ENCODE measurements around the gene CLDN18.

The CLDN18 gene

GRCh38 chr3:138009476-138010272 lies at the start of gene CLDN18:
Gene CLDN18, plus strand, starts transcription at chr3:138010165. Its CDS starts 61 bp downstream, at chr3:138010226.
- DNase-seq = no peak

- no peak for DNase-seq
Observed at GRCh38 chr3:137962251-137962650, 47.7 kb upstream of the CLDN18 start.

GRCh38 chr3:137963463-137963862 lies 46.5 kb upstream of the CLDN18 start:
- peak in 4 of 56 donors; percentile 2 to 11 (median 6) for DNase-seq

- DNase-seq = peak in 46 of 56 donors; percentile 5 to 79 (median 32)
Observed at GRCh38 chr3:137970914-137971831, 38.8 kb upstream of the CLDN18 start.

GRCh38 chr3:137972396-137972795 lies 37.6 kb upstream of the CLDN18 start:
- no peak for DNase-seq

- DNase-seq = no peak
Observed at GRCh38 chr3:137978328-137978727, 31.6 kb upstream of the CLDN18 start.

GRCh38 chr3:137987723-137988122 lies 22.2 kb upstream of the CLDN18 start:
- DNase-seq = no peak

GRCh38 chr3:137988152-137988551 lies 21.8 kb upstream of the CLDN18 start:
- DNase-seq = no peak

- no peak for DNase-seq
Observed at GRCh38 chr3:137988982-137989381, 21.0 kb upstream of the CLDN18 start.

GRCh38 chr3:137990427-137990826 lies 19.5 kb upstream of the CLDN18 start:
- DNase-seq = no peak

GRCh38 chr3:137992592-137992991 lies 17.4 kb upstream of the CLDN18 start:
- DNase-seq = no peak

GRCh38 chr3:137998121-137999042 lies 11.6 kb upstream of the CLDN18 start:
- no peak for DNase-seq

GRCh38 chr3:138003069-138003468 lies 6.9 kb upstream of the CLDN18 start:
- no peak for DNase-seq

- DNase-seq = no peak
Observed at GRCh38 chr3:138005627-138006026, 4.3 kb upstream of the CLDN18 start.

- no peak for DNase-seq
Observed at GRCh38 chr3:138007898-138008297, 2.1 kb upstream of the CLDN18 start.

- DNase-seq = no peak
Observed at GRCh38 chr3:138010273-138010590, 267 bp downstream of the CLDN18 start.

- DNase-seq = no peak
Observed at GRCh38 chr3:138011722-138012121, 1.8 kb downstream of the CLDN18 start.

- no peak for DNase-seq
Observed at GRCh38 chr3:138012526-138012925, 2.6 kb downstream of the CLDN18 start.

- no peak for DNase-seq
Observed at GRCh38 chr3:138016065-138016464, 6.1 kb downstream of the CLDN18 start.

GRCh38 chr3:138019281-138020069 lies 9.5 kb downstream of the CLDN18 start:
- DNase-seq = no peak

- DNase-seq = no peak
Observed at GRCh38 chr3:138023754-138024153, 13.8 kb downstream of the CLDN18 start.
